ENCODE measurements around the gene ADAM23.

Gene ADAM23

DNA sequence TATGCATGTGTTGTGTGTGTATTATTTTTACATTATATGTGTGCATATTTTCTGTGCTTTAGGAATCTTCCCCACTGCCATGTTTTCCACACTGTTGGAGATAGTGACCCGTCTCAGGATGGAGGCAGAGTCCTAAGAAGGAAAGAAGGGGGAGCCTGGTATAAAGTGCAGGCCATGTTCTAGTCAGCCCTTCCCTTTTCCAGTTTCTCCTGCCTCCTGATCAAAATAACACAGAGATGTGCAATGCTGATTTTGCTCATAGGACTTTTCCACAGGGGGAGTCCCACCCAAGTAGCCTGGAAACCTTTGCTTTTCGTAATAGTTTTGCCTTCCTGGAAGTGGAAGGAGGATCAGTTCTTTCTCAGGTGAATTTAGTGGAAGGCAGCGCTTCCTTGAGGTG, 126.1 kb downstream of the ADAM23 start:
- no peak for DNase-seq (ENCODE audit: low spot score)

DNA sequence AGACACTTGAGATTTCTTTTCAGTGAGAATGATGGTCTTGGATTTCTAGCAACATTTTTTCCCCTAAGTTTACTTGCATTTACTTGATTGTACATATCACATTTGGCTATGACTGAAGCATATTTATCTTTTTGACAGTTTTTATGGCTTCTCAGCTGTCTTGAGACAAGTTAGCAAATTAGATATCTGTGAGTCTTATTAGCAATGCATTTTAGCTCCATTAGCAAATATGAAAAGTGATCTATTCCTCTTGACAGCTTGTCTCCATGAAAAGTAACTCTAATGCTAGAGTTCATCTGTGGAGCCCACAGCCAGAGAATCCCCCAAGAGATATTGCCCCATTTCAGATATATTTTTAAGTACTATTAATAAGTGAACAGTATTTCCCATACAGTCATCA, 126.9 kb downstream of the ADAM23 start:
- no peak for DNase-seq (ENCODE audit: low spot score)

DNA sequence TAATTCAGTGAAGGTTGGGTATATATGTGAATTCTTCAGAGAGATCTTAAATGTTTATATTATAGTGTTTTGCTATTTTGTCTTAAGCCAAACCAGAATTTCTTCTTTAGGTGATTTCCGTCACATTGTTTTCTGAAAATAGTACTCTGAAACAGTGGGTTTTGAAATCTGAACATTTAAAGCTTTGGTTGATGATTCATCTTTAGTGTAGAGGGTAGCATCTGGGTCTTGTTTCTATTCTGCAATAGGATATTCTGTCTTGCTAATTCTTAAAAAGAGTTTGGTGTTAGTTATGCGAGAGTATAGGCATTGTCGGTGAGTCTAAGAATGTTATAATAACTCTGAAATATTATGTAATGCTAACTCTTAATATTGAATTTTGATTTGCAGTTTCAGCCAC, 129.4 kb downstream of the ADAM23 start:
- no peak for DNase-seq (ENCODE audit: low spot score)

DNA sequence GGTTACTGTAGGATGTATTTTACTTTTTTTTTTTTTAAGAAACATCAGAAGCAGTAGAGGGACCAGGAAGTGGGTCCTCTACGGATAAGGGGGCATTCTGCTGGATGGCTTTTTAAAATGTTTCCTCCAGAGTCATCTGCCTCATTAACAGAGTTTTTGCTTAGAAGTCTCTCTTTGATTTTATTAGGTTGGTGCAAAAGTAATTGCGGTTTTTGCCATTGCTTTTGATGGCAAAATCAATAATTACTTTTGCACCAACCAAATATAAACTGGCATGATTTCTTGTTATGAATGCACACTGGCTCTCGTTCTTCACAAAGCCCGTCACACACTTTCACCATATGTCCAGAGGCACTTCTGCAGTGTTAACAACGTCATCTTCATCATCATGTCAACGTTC, 130.5 kb downstream of the ADAM23 start:
- DNase-seq (ENCODE audit: low spot score) = no peak

DNA sequence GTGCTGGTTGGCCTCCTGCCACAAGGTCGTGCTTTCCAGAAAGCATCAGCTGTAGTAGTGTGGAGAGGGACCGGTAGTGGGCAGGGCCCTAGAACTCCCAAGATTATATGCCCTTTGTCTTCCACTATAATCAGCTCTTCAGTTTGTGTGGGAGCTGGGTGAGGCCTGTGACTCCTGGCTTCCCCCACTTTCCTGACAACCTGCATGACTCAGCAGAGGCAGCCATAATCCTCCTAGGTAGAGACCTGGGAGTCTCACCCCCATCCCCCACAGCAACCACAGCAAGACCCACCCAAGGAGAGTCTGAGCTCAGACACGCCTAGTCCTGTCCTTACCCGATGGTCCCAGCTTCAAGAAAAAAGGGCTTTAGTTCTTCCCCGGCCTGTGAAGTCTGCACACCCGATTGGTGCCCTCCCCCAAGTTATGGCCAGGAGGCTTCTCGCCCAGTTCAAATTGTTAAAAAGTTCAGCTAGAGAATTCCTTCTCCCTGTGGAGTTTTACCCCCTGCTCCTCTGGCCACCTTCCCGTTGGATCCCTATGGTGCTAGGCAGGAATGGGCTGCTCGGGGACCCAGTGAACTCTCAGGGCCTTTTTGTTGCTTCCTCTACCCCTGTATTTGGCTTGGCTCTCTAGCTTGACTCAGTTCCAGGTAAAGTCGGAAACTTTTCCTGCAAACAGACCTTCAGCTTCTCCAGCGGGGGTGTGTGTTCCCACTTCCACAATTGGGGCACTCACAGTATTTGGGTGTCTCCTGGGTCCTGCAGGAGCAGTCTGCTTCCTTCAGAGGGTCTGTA, 141.2 kb downstream of the ADAM23 start:
- DNase-seq (ENCODE audit: low spot score) = no peak

DNA sequence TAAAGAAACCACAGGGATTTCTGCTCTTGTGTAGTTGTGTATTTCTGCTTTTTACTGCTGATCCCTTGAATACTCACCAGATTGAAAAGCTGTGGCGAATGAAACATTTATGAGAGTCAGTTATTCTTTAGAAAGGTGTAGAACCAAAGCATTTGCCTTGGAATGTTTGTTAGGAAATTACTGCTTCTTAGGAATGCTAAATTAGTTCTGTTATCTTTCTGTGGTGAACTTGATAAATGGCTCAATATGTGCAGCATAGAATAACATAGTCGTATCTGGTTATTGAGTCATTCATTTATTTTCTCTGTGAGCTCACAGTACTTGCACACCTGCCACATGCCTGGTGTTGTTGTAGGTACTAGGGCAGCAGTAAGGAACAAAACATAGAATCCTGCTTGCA, 142.0 kb downstream of the ADAM23 start:
- no peak for DNase-seq (ENCODE audit: low spot score)

DNA sequence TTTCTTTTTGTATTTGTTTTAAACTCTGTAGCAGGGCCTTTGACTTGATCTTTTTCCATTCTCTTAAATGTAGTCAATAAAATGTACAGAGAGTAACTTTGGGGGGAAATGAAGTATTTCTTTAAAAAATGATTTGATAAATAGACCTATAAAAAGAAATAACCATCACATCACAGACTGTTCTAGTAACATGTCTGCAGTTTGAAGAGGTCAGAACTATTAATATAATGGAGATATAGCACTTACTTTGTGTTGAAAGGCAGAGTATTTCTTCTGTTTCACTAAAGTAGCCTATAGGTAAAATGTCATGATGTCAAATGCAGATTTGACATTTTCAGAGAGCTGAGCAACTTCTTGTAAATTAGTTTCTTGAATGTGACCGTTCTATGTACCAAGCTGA, 143.3 kb downstream of the ADAM23 start:
- no peak for DNase-seq (ENCODE audit: low spot score)

DNA sequence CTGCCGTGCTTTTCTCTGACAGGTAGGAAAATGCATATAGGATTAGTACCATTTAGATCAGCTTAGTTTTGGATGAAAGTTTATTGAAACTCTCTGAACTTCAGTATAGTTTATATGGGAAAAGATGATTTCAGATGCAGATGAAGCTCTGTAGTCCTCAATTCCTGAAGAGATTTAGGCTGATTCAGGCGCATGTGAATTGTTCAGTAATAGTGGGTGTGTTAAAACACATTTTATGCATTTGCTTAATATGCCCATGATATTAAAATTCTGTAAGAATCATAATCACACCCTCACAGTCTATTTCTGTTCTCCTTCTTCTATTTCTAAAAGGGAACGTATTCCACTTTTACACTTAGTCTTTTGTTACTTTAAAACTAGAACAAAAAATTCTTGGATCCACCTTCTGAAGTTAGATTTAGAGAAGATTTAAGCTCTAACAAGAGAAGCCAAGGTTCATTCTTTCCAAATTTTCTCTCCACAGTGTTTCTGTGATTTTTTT, 154.4 kb downstream of the ADAM23 start:
- DNase-seq (ENCODE audit: low spot score) = no peak

DNA sequence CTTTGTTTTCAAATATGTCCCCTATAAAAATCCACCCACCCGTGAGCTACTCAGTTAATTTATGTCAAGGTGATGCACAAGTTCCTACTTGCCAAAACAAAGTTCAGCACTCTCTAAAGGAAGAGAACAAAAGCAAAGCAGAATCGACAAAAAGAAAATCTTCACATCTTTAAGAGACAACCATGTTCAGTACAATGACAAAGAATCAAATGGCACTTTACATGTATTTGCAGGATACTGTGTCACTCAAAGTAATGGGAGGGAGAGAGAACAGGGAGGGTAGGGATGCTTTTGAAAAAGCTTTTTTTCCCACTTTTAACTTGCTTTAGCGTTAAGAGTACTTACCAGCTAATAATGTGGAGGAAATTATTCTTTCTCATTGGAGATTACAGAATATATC, 159.9 kb downstream of the ADAM23 start:
- no peak for DNase-seq (ENCODE audit: low spot score)

DNA sequence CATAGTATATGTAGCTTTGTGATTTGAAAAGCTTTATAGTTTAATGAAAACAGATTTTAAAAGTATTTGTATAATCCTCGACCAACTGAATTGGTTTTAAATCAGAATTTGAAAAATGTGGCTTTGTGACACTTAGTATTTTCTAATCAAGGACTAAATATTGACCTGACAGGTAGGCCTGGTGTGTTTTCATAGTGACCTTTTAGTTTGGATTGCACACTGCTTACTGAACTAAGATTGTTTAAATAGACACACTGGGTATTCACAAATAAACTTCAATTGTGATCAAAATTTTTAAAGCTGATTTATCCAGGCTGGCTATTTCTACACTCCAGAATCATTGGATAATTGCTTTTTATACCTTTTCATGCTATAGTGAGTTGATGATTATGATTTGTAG, 167.1 kb downstream of the ADAM23 start:
- no peak for DNase-seq (ENCODE audit: low spot score)

DNA sequence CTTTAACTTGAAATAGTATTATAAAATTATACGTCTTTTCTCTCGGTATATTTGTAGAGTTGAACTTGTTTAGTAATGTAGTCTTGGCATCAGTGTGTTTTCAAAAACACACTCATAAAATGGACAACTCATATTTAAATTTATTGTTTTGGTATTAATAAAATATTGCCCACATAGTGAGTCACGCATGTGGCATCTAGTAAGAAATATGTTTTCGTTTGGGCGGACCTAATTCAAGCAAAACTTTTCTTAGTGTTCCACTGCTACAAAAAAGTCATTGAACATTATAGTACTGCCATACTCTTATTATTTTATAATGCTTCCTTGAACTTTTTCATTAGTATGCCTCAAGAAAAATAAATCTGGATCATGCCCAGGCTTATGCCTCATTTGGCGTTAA, 167.9 kb downstream of the ADAM23 start:
- DNase-seq (ENCODE audit: low spot score) = no peak

DNA sequence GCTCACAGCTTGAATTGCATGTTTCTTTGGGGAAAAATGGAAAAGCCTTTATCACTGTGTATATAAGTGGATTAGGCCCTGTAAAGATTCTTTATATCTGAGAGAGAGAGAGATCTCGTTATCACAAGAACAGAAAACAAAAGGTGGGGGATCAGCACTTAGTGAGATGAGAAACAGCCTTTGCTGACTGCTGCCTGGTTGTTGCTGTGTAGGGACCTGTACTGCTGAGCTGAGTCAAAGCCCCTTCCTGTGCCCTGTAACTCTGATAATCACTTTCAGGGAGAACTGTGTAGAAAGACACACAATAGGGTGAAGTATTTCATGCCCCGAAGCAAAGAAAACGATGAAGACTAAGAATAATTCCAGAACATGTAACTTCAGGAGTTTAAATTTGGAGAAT, 168.4 kb downstream of the ADAM23 start:
- DNase-seq (ENCODE audit: low spot score) = no peak

DNA sequence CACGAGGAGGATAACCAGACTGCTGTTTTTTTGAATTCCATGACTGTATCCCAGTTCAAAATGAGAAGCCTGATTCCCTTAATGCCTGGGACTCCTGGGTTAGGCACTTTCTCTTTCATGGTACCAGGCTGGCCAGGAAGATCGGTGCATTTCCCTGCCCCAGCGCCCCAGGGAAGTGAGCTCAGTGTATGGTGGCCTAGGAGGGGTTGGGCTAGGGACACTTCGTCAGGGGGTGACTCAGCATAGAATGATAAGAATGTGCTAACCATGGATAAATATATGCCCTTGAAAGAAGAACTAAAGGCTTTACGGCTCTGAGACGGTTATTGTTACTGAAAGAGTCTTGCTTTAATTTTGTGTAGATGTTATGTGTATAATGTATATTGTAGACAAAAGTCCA, 171.5 kb downstream of the ADAM23 start:
- DNase-seq (ENCODE audit: low spot score) = no peak

DNA sequence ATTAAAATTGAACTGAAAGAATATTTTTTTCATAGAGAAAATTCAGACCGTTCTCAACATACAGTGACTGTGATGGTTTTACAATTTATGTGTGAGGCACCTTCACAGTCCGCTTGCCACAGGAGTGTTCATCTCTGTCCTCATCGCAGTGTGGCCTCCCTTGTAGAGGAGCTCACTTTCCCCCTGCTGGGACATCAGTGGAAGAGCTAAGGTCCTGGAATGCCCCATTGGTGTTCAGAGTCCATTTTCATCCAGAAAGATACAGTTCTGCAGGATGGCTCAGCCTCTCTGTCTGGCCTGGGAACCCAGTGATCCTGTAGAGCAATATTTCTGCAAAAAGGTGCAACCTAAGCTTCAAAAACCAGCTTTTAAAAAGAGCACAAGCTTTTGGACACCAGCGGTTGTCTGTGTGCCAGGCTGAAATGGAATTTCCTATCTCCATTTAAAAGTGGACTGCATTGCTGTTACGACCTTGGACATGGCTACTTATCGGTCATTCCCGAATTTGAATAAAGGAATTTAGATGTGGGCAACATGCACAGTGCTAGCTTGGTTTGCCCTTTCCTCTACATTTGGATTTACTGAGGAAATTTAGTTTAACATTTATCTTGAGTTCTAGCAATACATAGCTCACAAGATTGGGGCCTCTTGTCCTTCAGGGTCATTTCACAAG, 172.2 kb downstream of the ADAM23 start:
- no peak for DNase-seq (ENCODE audit: low spot score)

DNA sequence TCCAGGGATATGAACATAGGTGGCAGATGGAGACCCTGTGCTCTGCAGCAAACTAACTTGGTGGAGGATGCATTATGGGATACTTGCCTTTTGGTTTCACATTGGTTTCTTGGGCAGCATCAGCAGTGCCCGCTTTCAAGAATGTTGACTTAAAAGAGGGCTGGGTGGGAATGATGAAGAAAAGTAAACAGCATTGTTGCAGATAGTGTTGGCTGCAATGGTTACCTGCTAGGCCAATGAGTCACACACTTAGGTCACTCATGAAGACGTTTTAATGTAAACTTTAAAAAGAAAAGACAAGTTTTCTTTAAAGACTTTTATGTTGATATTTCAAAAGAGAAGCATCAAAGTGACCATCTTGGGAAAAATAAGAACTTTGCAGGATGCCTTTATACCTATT, 172.8 kb downstream of the ADAM23 start:
- DNase-seq (ENCODE audit: low spot score) = no peak

DNA sequence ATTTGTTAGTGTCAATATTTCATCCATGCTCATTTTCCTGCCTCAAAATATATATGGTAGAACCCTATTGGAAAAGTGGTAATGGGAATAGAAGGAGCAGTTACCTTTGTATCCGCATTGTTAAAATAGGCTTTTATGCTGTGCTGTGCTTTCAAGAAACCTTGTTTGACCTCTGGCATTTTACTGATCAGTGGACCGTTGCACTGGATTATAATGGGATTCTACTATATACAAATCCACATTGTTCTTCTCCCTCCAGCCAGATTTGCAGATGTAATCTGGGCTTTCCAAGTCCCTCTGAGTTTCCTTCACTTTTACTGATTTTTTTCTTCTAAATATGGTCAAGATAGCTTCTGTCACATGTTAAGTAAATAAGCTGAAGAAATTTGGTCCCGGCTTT, 175.7 kb downstream of the ADAM23 start:
- no peak for DNase-seq (ENCODE audit: low spot score)

DNA sequence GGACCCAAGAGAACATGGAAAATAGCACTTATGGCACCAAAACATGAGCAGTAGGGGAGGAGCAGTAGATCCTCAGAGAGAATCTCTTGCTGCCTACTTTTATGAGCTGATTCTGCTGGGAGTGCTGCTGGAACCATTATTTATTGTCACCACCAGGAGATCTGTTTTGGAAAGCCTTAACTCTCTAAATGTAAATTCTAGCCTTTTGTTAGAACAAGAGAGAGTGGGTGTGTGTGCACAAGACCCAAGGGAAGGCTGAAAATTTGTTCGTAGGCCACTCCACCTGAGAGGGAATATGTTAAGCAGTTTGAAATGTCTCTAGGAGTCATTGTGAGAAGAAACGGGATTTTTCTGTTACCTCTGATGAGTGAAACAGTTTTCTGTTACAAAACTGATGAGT, 182.8 kb downstream of the ADAM23 start:
- DNase-seq (ENCODE audit: low spot score) = no peak

DNA sequence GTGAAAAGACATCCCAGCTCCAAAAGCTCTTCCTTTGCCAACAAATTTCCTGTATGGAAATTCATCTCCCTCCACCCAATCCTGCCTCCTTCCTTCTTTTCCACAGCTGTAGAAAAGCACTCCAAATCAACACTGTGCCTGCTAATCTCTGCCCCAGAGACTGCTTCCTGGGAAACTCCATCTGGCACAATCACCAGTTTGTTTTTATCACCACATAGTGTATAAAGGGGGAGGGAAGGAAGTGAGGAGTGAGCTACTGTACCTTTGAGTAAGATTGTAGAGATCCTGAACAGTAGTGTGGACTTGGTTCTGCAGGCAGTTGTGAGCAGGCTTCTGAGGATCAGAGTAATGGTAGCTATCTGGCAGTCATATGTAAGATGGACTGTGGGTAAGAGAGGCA, 184.3 kb downstream of the ADAM23 start:
- no peak for DNase-seq (ENCODE audit: low spot score)

DNA sequence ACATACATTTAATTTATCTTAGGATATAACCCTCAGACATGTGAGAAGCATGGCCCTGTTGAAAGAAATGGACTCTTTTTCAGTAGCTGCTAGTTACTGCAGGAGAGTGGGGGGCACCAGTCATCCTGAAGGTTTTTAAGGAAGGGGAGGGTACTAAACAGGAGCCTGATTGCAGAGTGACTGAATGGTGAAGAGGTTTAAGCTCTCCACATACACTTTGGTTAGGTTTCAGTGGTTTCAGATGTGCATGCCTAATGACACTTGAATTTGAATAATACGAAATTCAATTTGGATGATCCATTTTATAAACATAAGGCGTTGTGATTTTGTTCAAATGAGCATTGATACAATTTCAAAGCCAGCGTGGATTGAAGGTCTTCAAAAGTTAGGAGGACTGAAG, 188.0 kb downstream of the ADAM23 start:
- no peak for DNase-seq (ENCODE audit: low spot score)

DNA sequence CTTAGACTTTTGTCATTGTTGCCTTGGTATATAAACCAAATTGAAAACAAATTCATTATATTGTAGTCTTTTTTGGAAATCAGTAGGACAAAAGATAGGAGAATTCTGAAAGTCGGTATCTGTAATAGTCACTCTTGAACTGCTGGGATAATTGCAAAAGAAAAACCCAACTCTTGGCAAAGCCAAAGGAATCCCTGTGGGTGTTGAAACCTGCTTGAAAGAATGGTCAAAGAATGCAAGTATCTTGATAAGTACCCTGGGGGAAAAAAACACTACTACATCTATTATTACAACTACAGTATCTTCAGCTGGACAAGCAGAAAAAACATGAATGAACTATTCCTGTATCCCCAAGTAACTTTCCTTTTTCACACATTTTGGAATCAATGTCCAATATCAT, 191.7 kb downstream of the ADAM23 start:
- DNase-seq (ENCODE audit: low spot score) = no peak

DNA sequence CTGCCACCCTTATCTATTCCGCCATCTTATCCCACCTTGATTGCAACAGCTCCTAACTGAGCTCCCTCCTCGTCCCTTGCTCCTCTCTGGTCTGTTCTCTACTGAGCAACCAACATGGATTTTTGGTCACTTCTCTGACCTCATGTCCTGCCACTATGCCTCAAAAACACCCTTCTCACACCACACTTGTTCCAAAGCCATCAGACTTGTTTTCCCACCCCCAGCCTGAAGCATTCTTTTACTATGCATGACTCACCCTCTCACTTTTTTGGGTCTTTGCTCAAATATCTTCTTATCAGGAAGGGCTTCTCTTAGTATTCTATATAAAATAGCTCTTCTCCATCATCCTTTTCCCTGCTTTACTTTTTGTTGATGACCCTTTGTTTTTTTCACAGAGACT, 196.3 kb downstream of the ADAM23 start:
- DNase-seq (ENCODE audit: low spot score) = no peak

DNA sequence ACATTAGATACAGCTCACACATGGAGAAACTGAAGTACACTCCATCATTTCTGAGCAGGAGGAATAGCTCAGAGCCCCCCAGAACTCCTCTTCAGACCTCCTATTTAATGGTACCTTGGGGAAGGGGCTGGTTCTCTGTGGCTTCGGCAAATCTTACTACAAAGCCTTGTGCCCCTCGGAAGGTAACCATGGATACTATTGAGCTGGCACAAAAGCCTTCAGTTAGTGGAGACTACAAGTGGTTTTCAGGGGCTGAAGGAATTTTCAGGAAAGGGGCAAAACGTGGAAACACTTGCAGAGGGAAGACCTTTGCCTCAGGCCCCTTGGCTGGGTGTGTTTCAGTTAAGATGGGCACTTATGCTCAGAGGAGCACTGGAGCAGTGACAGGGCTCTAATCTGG, 197.9 kb downstream of the ADAM23 start:
- no peak for DNase-seq (ENCODE audit: low spot score)

DNA sequence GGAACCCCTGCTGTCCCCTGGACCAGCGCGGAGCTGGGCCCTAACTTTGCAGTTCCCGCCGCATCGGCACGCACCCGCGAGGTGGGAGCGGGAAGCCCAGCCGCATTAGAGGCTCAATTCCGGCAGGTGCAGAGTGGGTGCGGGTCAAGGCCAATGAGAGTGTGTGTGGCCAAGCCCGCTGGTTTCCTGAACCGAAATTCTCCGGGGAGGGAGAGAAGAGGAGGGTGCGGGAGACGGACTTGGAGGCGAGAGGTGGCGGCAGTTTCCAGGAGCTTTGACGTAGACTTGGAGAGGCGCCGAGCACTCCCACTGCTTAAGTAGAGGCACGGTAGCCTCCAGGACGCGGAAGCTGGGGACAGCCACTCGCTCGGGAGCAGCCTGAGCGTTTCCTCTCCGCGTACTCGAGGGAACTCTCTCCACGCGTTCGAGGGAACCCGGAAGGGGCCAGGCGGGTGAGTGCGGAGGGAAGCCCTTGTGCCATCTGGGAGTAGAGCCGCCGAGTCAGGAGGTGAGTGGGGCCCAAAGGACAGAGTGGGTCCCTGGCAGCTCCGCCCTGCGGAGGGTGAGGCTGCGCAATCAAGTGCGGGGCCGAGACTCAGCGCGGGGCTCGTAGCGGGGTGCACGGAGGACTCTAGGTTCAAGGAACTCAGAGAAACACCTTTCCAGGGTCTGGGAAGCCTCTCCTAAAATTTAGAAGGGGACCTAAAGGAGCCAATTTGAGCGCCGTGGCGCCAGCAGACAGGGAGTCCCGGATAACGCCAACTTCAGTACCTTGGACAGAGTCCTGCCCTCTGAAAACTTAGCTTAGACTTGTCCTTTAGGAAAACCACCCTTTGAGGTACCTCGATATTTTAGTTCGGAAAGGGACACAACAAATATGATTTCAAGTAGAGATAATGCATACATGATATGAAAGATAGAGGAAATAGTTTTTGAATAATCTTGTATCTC, 199.0 kb downstream of the ADAM23 start, which contains the start of gene FAM237A:
TSS of gene FAM237A (plus strand) at position 413 of the 951 bp plus-strand sequence. CDS start 1,750 bp downstream, outside the sequence.
- DNase-seq (ENCODE audit: low spot score) = peak; percentile 3
